MM.1S (cell line): Measurements from ENCODE around the gene RAB6B.

Source experiments
- CTCF ChIP-seq: fragments of 300-600 bp; sonication (generic); IDR thresholded peaks from 2 replicates; pipeline ENCODE4 v1.5.1; 2016; ENCODE audit warnings: antibody characterized with exemption, low read length, mixed read lengths
- EZH2 ChIP-seq: fragments of 300-600 bp; sonication (generic); optimal IDR thresholded peaks from 2 replicates; pipeline ENCODE3; 2017; ENCODE audit warnings: low read depth, mild to moderate bottlenecking, antibody characterized with exemption, low read length, mixed read lengths

- TF ChIP-seq CTCF (no peak), EZH2 (no peak)
These were observed 33.4 kb upstream of the RAB6B start for GRCh38 chr3:133928903-133929607.
